H1 (cell line): ENCODE data around the gene BTBD3. TPM values are rescaled to one million over a fixed set of nuclear protein-coding genes. Genes with fewer than 3 reads are reported as not detected.

ENCODE experiments used
- BACH1 ChIP-seq: IDR thresholded peaks from 2 replicates; pipeline ENCODE4 v1.6.1; 2012; ENCODE audit warnings: low read length, improper control_type of control experiment
- BCL11A ChIP-seq, 2 experiments: IDR thresholded peaks; one replicate each; pipeline ENCODE4 v1.6.1; 2011; ENCODE audit warnings: low read depth in 2 of 2, low read length in 2 of 2, mild to moderate bottlenecking in 2 of 2
- CHD7 ChIP-seq: fragments of 300-600 bp; sonication (generic); IDR thresholded peaks from 2 replicates; pipeline ENCODE4 v1.7.1; 2012; ENCODE audit warnings: low read length, moderate library complexity, mild to moderate bottlenecking, inconsistent platforms; ENCODE audit not compliant: insufficient replicate concordance
- GABPA ChIP-seq: IDR thresholded peaks from 2 replicates; pipeline ENCODE4 v1.6.1; 2011; ENCODE audit warnings: mild to moderate bottlenecking, low read length, moderate library complexity, borderline replicate concordance; ENCODE audit not compliant: insufficient read depth
- GTF2F1 ChIP-seq: IDR thresholded peaks from 2 replicates; pipeline ENCODE4 v1.6.1; 2012; ENCODE audit warnings: low read depth, low read length, improper control_type of control experiment, borderline replicate concordance
- KDM5A ChIP-seq: fragments of 200-600 bp; IDR thresholded peaks from 2 replicates; pipeline ENCODE4 v1.7.1; 2012; ENCODE audit warnings: mild to moderate bottlenecking, low read length, inconsistent platforms, mixed read lengths
- POLR2A ChIP-seq, 2 experiments: IDR thresholded peaks; 1 replicate in 1 of 2; 2 replicates in 1 of 2; pipeline ENCODE4 v1.6.1; 2011; ENCODE audit warnings: low read depth in 2 of 2, low read length in 2 of 2, mild to moderate bottlenecking in 2 of 2; ENCODE audit errors: control extremely low read depth in 1 of 2
- SUZ12 ChIP-seq: fragments of 200-600 bp; sonication (generic); IDR thresholded peaks from 2 replicates; pipeline ENCODE4 v1.6.1; 2012; ENCODE audit warnings: mild to moderate bottlenecking, inconsistent platforms, low read length, moderate library complexity, mixed read lengths
- polyA plus RNA-seq, 7 experiments: library from polyadenylated mRNA; depleted of rRNA in 3 of 7; stranded (reverse) in 5 of 7; unstranded in 2 of 7; fragments of >200 nt in 5 of 7; fragments of 200-250 nt in 2 of 7; gene quantifications; 1 replicate in 5 of 7; 2 replicates in 1 of 7; 4 replicates in 1 of 7; pipeline versions ENCODE4 v1.2.1 to v1.2.3, GENCODE V29; 2011 to 2013; ENCODE audit warnings: missing spikeins in 2 of 7, mixed read lengths in 2 of 7
- total RNA-seq: library from RNA; stranded (reverse); fragmentation: NEBNext Ultra II Directional; extraction: Animal tissue kit (Norgen Biotek cat#: 25700); gene quantifications from 2 replicates; pipeline ENCODE4 v1.2.1, GENCODE V29; 2021

The BTBD3 gene
- total and polyA plus RNA-seq, 2 of the 8 experiments (the other 6 are each of a cell fraction or from before 2014, with no cell fraction given): 36.7 to 45.5 TPM

GRCh38 chr20:11935212-11936154, 17.8 kb downstream of the BTBD3 start (continued):
- TF ChIP-seq KDM5A (no peak), POLR2A (IDR thresholded peaks at IDR 0.05; ENCODE audit: control extremely low read depth in 1 of 2, low read depth in 2 of 2, low read length in 2 of 2) (no peak), GABPA (no peak), BACH1 (no peak), CHD7 (no peak), BCL11A (IDR thresholded peaks at IDR 0.05; ENCODE audit: low read depth in 2 of 2, low read length in 2 of 2) (no peak), GTF2F1 (no peak), SUZ12 (no peak)
